CD4-positive, alpha-beta T cell (primary cell): ENCODE data around the gene PLXNA1. TPM values are rescaled to one million over a fixed set of nuclear protein-coding genes. Genes with fewer than 3 reads are reported as not detected.
A peak's percentile ranks its signal among the peaks of the same experiment; 100 is the strongest.

Source experiments
- ATAC-seq: fragments of 200-7000 bp; cut with Tn5 transposase; one replicate; pipeline ENCODE4 v1.10.0; 2022; ENCODE audit warnings: mild to moderate bottlenecking; ENCODE audit not compliant: poor library complexity
- CTCF ChIA-PET: fragments of 350-600 bp; sonication (Branson Sonifier 250); formaldehyde crosslinking; loops from one replicate; lab custom pipeline; 2021; ENCODE audit warnings: antibody characterized with exemption, inconsistent platforms; lab: Charles Lee
- POLR2A ChIA-PET: fragments of 350-600 bp; sonication (Branson Sonifier 250); formaldehyde crosslinking; loops from one replicate; lab custom pipeline; 2021; ENCODE audit warnings: antibody characterized with exemption, inconsistent platforms; lab: Charles Lee
- DNase-seq, 14 experiments: peaks; one replicate each; pipeline ENCODE4 v3.0.0-alpha.2; 2013 to 2020; ENCODE audit warnings: mixed read lengths in 2 of 14
- H3K27ac ChIP-seq, 2 donors: one replicate each; pipeline versions ENCODE4 v1.5.1 to v1.7.0; 2013; ENCODE audit warnings: low read length in 2 of 2, low read depth in 1 of 2, mild to moderate bottlenecking in 1 of 2
- H3K27me3 ChIP-seq, 2 experiments: 1 replicate in 1 of 2; 2 replicates in 1 of 2; pipeline versions ENCODE4 v1.6.1 to v1.7.0; 2013; ENCODE audit warnings: low read length in 2 of 2, control low read depth in 1 of 2, mild to moderate bottlenecking in 1 of 2, moderate library complexity in 1 of 2; ENCODE audit not compliant: insufficient read depth in 2 of 2, control insufficient read depth in 1 of 2
- H3K36me3 ChIP-seq: one replicate; pipeline ENCODE4 v1.6.1; 2013; ENCODE audit warnings: low read length, control low read depth; ENCODE audit not compliant: insufficient read depth
- H3K4me1 ChIP-seq: one replicate; pipeline ENCODE4 v1.6.1; 2013; ENCODE audit warnings: low read length, control low read depth; ENCODE audit not compliant: insufficient read depth
- H3K4me3 ChIP-seq: one replicate; pipeline ENCODE4 v1.5.1; 2013; ENCODE audit warnings: mild to moderate bottlenecking, low read length, moderate library complexity
- H3K9me3 ChIP-seq, 2 experiments: 1 replicate in 1 of 2; 2 replicates in 1 of 2; pipeline versions ENCODE4 v1.6.1 to v1.7.0; 2013; ENCODE audit warnings: low read length in 2 of 2, mild to moderate bottlenecking in 2 of 2, control low read depth in 1 of 2, moderate library complexity in 1 of 2; ENCODE audit not compliant: control insufficient read depth in 1 of 2, insufficient read depth in 1 of 2
- H3K27ac Mint-ChIP-seq: one replicate; pipeline ENCODE4 v1.8.0; 2020; ENCODE audit warnings: mixed read lengths
- H3K27me3 Mint-ChIP-seq: one replicate; pipeline ENCODE4 v1.8.0; 2021; ENCODE audit warnings: mixed read lengths
- H3K36me3 Mint-ChIP-seq: one replicate; pipeline ENCODE4 v1.8.0; 2021; ENCODE audit warnings: low read depth, mixed read lengths
- H3K4me1 Mint-ChIP-seq: one replicate; pipeline ENCODE4 v1.8.0; 2021; ENCODE audit warnings: low read depth, mixed read lengths
- H3K4me3 Mint-ChIP-seq: one replicate; pipeline ENCODE4 v1.8.0; 2020; ENCODE audit warnings: mild to moderate bottlenecking, mixed read lengths
- H3K9me3 Mint-ChIP-seq: one replicate; pipeline ENCODE4 v1.8.0; 2020; ENCODE audit warnings: mixed read lengths
- CTCF ChIP-seq: fragments of 200-600 bp; IDR thresholded peaks from one replicate; pipeline ENCODE4 v1.8.0; 2022; ENCODE audit warnings: antibody characterized with exemption, mild to moderate bottlenecking
- intact Hi-C, 2 experiments: fragments of 100-400 bp; cut with DNase I in 1 of 2; cut with micrococcal nuclease in 1 of 2; formaldehyde crosslinking; loops; one replicate each; pipeline versions ENCODE4 v1.15.1 to v1.9.0; 2023 to 2025; cut with DNase I, micrococcal nuclease
- polyA plus RNA-seq, 2 donors: library from polyadenylated mRNA; unstranded; fragments of 120-200 nt; gene quantifications; one replicate each; pipeline ENCODE4 v1.2.1, GENCODE V29; 2013
- total RNA-seq, 174 experiments: library from RNA in 2 of 174; stranded (reverse) in 2 of 174; gene quantifications; one replicate each; pipeline ENCODE4 v1.2.3 and lab custom pipeline; 2021 to 2026

Gene PLXNA1
- 10 to 100 TPM in 1 of 2 experiments, 1 to 10 TPM in 1; 9.8 to 10.6 TPM for total RNA-seq
- 5.6 TPM for polyA plus RNA-seq (2013, experiment 1 of 2)
- 7.5 TPM for polyA plus RNA-seq (2013, experiment 2 of 2)
- total RNA-seq (lab: John Stamatoyannopoulos, UW): 29.7 to 286 (median 71.2) reads per million in 172 experiments

GRCh38 chr3:126982471-126983175 lies at the start of gene PLXNA1:
Gene PLXNA1, plus strand, starts transcription at chr3:126983115. Its CDS starts 5,479 bp downstream, at chr3:126988594.
- peak; percentile 99 for TF ChIP-seq CTCF
- Histone ChIP-seq H3K4me3 (peak within 1 kb of the TSS; percentile 67), H3K27ac (peak within 1 kb of the TSS; percentile 88 to 90), H3K4me1 (peaks cover 30% of the 10 kb centered on the region), H3K9me3 (no peaks in the 10 kb centered on the region), H3K27me3 (peaks cover 0 to 5% of the 10 kb centered on the region in 2 experiments), H3K36me3 (no peaks in the 10 kb centered on the region)
- DNase-seq (peak; percentile 76 to 95 (median 85)), ATAC-seq (peak; percentile 82)
- no peaks in the 10 kb centered on the region for H3K36me3 Mint-ChIP-seq
- CTCF ChIA-PET: interaction anchor here (0.7 to 1.6 kb wide), 9 partner anchors 24 to 614 kb away, joined by 3 to 4 read pairs (median 3); no protein-coding TSS in a partner anchor
- no peaks in the 10 kb centered on the region for H3K9me3 Mint-ChIP-seq
- POLR2A ChIA-PET: interaction anchor here (0.5 to 1.0 kb wide), 2 partner anchors 9 to 507 kb away, joined by 3 to 4 read pairs; partner anchors contain the start of gene ZXDC
- peaks cover 15% of the 10 kb centered on the region for H3K4me1 Mint-ChIP-seq
- peak within 1 kb of the TSS; percentile 93 for H3K27ac Mint-ChIP-seq
- H3K27me3 Mint-ChIP-seq: peaks cover 10% of the 10 kb centered on the region
- peak within 1 kb of the TSS; percentile 89 for H3K4me3 Mint-ChIP-seq
- intact Hi-C loops: loop anchor here (1.0 to 10.0 kb wide), 8 partner anchors 278 to 1070 kb away; partner anchors contain the start of genes CHCHD6 (in 2 of the 2), ABTB1 (in 1 of the 2), SEC61A1 (in 1 of the 2) and SLC41A3 (in 1 of the 2)

- Mint-ChIP-seq H3K4me1 (no peaks in the 10 kb centered on the region), H3K27ac (no peak overlapping the region), H3K36me3 (no peaks in the 10 kb centered on the region), H3K27me3 (no peaks in the 10 kb centered on the region), H3K9me3 (no peaks in the 10 kb centered on the region), H3K4me3 (no peak overlapping the region)
- ChIA-PET POLR2A (no interaction called here), CTCF (no interaction called here)
- Histone ChIP-seq H3K27me3 (no peaks in the 10 kb centered on the region), H3K9me3 (peaks cover 0 to 4% of the 10 kb centered on the region in 2 experiments), H3K4me1 (no peaks in the 10 kb centered on the region), H3K27ac (no peak overlapping the region), H3K4me3 (no peak overlapping the region), H3K36me3 (no peaks in the 10 kb centered on the region)
- ATAC-seq (no peak), DNase-seq (no peak)
- intact Hi-C loops: no loop called here
- no peak for TF ChIP-seq CTCF
Measured at GRCh38 chr3:126934031-126934531, 48.8 kb upstream of the PLXNA1 start.

- POLR2A ChIA-PET: no interaction called here
- no peak overlapping the region for H3K27ac ChIP-seq
- H3K9me3 ChIP-seq: peaks cover 0 to 4% of the 10 kb centered on the region in 2 experiments
- Mint-ChIP-seq H3K9me3 (no peaks in the 10 kb centered on the region), H3K36me3 (no peaks in the 10 kb centered on the region), H3K4me3 (no peak overlapping the region), H3K27me3 (no peaks in the 10 kb centered on the region), H3K27ac (no peak overlapping the region), H3K4me1 (no peaks in the 10 kb centered on the region)
- no peak for DNase-seq
- H3K4me3 ChIP-seq: no peak overlapping the region
- H3K27me3 ChIP-seq: no peaks in the 10 kb centered on the region
- no peak for ATAC-seq
- CTCF ChIA-PET: no interaction called here
- no peak for TF ChIP-seq CTCF
- H3K36me3 ChIP-seq: no peaks in the 10 kb centered on the region
- no peaks in the 10 kb centered on the region for H3K4me1 ChIP-seq
- intact Hi-C loops: no loop called here
Measured at GRCh38 chr3:126934991-126935390, 47.9 kb upstream of the PLXNA1 start.
